GM23338 (cell line): ENCODE results near the gene PLXND1. TPM values are rescaled to one million over a fixed set of nuclear protein-coding genes. Genes with fewer than 3 reads are reported as not detected.

Source experiments
- ATAC-seq: fragments of 200-7000 bp; cut with Tn5 transposase; 3 replicates; pipeline ENCODE4 v1.9.1; 2020
- DNase-seq: peaks from one replicate; pipeline ENCODE4 v3.0.0-alpha.2; 2015; ENCODE audit warnings: low spot score
- H2AFZ ChIP-seq: fragments of 200-600 bp; sonication (generic); 2 replicates; pipeline ENCODE4 v1.8.0; 2016; ENCODE audit warnings: antibody characterized with exemption, mild to moderate bottlenecking, moderate library complexity
- H3F3A ChIP-seq: fragments of 200-600 bp; sonication (generic); replicated peaks from 2 replicates; pipeline ENCODE4 v1.8.0; 2017; ENCODE audit warnings: antibody characterized with exemption, mixed run types, low read depth
- H3K27ac ChIP-seq: fragments of 200-600 bp; sonication (generic); 2 replicates; pipeline ENCODE4 v1.6.1; 2016; ENCODE audit warnings: low read depth
- H3K27me3 ChIP-seq: fragments of 200-600 bp; sonication (generic); 2 replicates; pipeline ENCODE4 v1.8.0; 2016; ENCODE audit warnings: mild to moderate bottlenecking, mixed run types, moderate library complexity; ENCODE audit not compliant: insufficient read depth
- H3K36me3 ChIP-seq: fragments of 200-600 bp; sonication (generic); 2 replicates; pipeline ENCODE4 v1.8.0; 2016; ENCODE audit warnings: mild to moderate bottlenecking; ENCODE audit not compliant: insufficient read depth
- H3K4me1 ChIP-seq: fragments of 200-600 bp; sonication (generic); 2 replicates; pipeline ENCODE4 v1.8.0; 2016; ENCODE audit warnings: mild to moderate bottlenecking, moderate library complexity; ENCODE audit not compliant: insufficient read depth
- H3K4me2 ChIP-seq: fragments of 200-600 bp; sonication (generic); 2 replicates; pipeline ENCODE4 v1.7.1; 2017; ENCODE audit warnings: mixed run types
- H3K4me3 ChIP-seq: fragments of 200-600 bp; sonication (generic); 2 replicates; pipeline ENCODE4 v1.6.1; 2016; ENCODE audit warnings: mixed run types
- H3K79me2 ChIP-seq: fragments of 200-600 bp; sonication (generic); replicated peaks from 2 replicates; pipeline ENCODE4 v1.8.0; 2017; ENCODE audit warnings: mild to moderate bottlenecking; ENCODE audit not compliant: insufficient read depth
- H3K9me2 ChIP-seq: fragments of 200-600 bp; sonication (generic); 2 replicates; pipeline ENCODE4 v1.8.0; 2017; ENCODE audit not compliant: insufficient read depth
- H4K20me1 ChIP-seq: fragments of 200-600 bp; sonication (generic); replicated peaks from 2 replicates; pipeline ENCODE4 v1.8.0; 2017; ENCODE audit warnings: mild to moderate bottlenecking; ENCODE audit not compliant: insufficient read depth
- H3K27ac Mint-ChIP-seq: 2 replicates; pipeline ENCODE4 v1.8.0; 2020; ENCODE audit warnings: inconsistent platforms, mild to moderate bottlenecking, moderate library complexity, mixed read lengths
- H3K27me3 Mint-ChIP-seq: 3 replicates; pipeline ENCODE4 v1.8.0; 2022; ENCODE audit warnings: low read depth, mild to moderate bottlenecking, moderate library complexity, mixed read lengths, inconsistent platforms; ENCODE audit not compliant: insufficient read depth, poor library complexity
- H3K36me3 Mint-ChIP-seq: 3 replicates; pipeline ENCODE4 v1.8.0; 2021; ENCODE audit warnings: low read depth, mild to moderate bottlenecking, inconsistent platforms, moderate library complexity, mixed read lengths
- H3K4me1 Mint-ChIP-seq: 3 replicates; pipeline ENCODE4 v1.8.0; 2020; ENCODE audit warnings: mild to moderate bottlenecking, inconsistent platforms, mixed read lengths
- H3K4me3 Mint-ChIP-seq: 3 replicates; pipeline ENCODE4 v1.8.0; 2021; ENCODE audit warnings: moderate library complexity, mild to moderate bottlenecking, inconsistent platforms, mixed read lengths
- H3K9me3 Mint-ChIP-seq: 3 replicates; pipeline ENCODE4 v1.8.0; 2020; ENCODE audit warnings: moderate library complexity, mild to moderate bottlenecking, inconsistent platforms, mixed read lengths
- CREB1 ChIP-seq: fragments of 250-450 bp; sonication (Bioruptor Pico); IDR thresholded peaks from 2 replicates; pipeline ENCODE4 v1.5.0; 2020; ENCODE audit warnings: low read depth, mild to moderate bottlenecking, moderate library complexity
- EZH2phosphoT487 ChIP-seq: fragments of 200-600 bp; sonication (generic); IDR thresholded peaks from one replicate; pipeline ENCODE4 v1.8.1; 2018; ENCODE audit warnings: antibody characterized with exemption; ENCODE audit not compliant: unreplicated experiment
- STAT1 ChIP-seq: IDR thresholded peaks from one replicate; pipeline ENCODE4 v1.6.1; 2016; ENCODE audit warnings: antibody characterized with exemption; ENCODE audit not compliant: unreplicated experiment
- ZNF114 ChIP-seq: fragments of 250-450 bp; sonication (Bioruptor Pico); IDR thresholded peaks from 2 replicates; pipeline ENCODE4 v1.5.0; 2020; ENCODE audit warnings: mild to moderate bottlenecking, moderate library complexity
- polyA plus RNA-seq: library from polyadenylated mRNA; unstranded; fragments of >200 nt; fragmentation: Nextera tagmentation; extraction: Ambion mirVana; gene quantifications from 2 replicates; pipeline ENCODE4 v1.2.1, GENCODE V29; 2016
- total RNA-seq: library from RNA; depleted of rRNA; stranded (reverse); fragments of >200 nt; shearing (Covaris generic); gene quantifications from 2 replicates; pipeline ENCODE4 v1.2.3, GENCODE V29; 2014
- TF ChIP-seq, protein P1 (sequence below): fragments of 250-450 bp; sonication (Bioruptor Pico); IDR thresholded peaks from 2 replicates; pipeline ENCODE4 v1.5.0; 2020; ENCODE audit warnings: mild to moderate bottlenecking, moderate library complexity
- TF ChIP-seq, protein P2 (sequence below), 2 experiments: fragments of 200-600 bp in 1 of 2; sonication (generic) in 1 of 2; conservative IDR thresholded peaks; 2 replicates each; pipeline versions ENCODE4 v1.5.1 to v1.6.1; 2016 to 2017; ENCODE audit warnings: antibody characterized with exemption in 2 of 2, low read depth in 2 of 2, mild to moderate bottlenecking in 2 of 2, moderate library complexity in 1 of 2

The PLXND1 gene
- total and polyA plus RNA-seq, 2 experiments from 2014 or later: 13.3 to 60.4 TPM

DNA sequence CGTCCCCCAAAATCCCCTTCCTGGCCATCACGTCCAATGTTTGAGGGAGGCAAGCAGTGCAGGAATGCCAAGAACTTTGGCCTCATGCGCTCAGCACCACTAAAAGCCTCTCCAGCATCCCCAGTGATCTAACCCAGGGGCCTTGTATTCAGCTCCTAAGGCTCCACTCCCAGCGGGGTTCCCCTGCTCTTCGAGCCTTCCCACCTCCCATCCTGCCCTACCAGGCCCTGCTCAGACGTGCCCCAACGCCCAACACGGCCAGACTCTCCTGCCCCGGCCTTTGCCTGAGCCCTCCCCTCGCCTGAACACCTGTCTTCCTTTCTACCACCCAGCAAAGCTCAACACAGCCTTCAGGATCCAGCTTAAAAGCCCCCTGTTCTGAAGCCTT, 30.5 kb downstream of the PLXND1 start:
- H3K27ac Mint-ChIP-seq: no peak overlapping the region; the same call in 1 of the 2 replicates
- H3K27me3 Mint-ChIP-seq: peaks cover 4% of the 10 kb centered on the region

More for the DNA sequence above, 30.5 kb downstream of the PLXND1 start:
- Histone ChIP-seq H3K4me2 (no peak overlapping the region), H3K4me3 (no peak overlapping the region), H3K27me3 (no peaks in the 10 kb centered on the region), H4K20me1 (no peaks in the 10 kb centered on the region), H3K27ac (no peak overlapping the region), H3K4me1 (no peaks in the 10 kb centered on the region), H3K79me2 (no peaks in the 10 kb centered on the region), H3F3A (no peaks in the 10 kb centered on the region), H3K36me3 (no peaks in the 10 kb centered on the region), H3K9me2 (no peaks in the 10 kb centered on the region), H2AFZ (no peak overlapping the region)
- no peak for TF ChIP-seq ZNF114 (CRISPR knock-in tag)
- TF ChIP-seq STAT1: no peak
- TF ChIP-seq CREB1 (CRISPR knock-in tag): no peak
- TF ChIP-seq, protein P1, sequence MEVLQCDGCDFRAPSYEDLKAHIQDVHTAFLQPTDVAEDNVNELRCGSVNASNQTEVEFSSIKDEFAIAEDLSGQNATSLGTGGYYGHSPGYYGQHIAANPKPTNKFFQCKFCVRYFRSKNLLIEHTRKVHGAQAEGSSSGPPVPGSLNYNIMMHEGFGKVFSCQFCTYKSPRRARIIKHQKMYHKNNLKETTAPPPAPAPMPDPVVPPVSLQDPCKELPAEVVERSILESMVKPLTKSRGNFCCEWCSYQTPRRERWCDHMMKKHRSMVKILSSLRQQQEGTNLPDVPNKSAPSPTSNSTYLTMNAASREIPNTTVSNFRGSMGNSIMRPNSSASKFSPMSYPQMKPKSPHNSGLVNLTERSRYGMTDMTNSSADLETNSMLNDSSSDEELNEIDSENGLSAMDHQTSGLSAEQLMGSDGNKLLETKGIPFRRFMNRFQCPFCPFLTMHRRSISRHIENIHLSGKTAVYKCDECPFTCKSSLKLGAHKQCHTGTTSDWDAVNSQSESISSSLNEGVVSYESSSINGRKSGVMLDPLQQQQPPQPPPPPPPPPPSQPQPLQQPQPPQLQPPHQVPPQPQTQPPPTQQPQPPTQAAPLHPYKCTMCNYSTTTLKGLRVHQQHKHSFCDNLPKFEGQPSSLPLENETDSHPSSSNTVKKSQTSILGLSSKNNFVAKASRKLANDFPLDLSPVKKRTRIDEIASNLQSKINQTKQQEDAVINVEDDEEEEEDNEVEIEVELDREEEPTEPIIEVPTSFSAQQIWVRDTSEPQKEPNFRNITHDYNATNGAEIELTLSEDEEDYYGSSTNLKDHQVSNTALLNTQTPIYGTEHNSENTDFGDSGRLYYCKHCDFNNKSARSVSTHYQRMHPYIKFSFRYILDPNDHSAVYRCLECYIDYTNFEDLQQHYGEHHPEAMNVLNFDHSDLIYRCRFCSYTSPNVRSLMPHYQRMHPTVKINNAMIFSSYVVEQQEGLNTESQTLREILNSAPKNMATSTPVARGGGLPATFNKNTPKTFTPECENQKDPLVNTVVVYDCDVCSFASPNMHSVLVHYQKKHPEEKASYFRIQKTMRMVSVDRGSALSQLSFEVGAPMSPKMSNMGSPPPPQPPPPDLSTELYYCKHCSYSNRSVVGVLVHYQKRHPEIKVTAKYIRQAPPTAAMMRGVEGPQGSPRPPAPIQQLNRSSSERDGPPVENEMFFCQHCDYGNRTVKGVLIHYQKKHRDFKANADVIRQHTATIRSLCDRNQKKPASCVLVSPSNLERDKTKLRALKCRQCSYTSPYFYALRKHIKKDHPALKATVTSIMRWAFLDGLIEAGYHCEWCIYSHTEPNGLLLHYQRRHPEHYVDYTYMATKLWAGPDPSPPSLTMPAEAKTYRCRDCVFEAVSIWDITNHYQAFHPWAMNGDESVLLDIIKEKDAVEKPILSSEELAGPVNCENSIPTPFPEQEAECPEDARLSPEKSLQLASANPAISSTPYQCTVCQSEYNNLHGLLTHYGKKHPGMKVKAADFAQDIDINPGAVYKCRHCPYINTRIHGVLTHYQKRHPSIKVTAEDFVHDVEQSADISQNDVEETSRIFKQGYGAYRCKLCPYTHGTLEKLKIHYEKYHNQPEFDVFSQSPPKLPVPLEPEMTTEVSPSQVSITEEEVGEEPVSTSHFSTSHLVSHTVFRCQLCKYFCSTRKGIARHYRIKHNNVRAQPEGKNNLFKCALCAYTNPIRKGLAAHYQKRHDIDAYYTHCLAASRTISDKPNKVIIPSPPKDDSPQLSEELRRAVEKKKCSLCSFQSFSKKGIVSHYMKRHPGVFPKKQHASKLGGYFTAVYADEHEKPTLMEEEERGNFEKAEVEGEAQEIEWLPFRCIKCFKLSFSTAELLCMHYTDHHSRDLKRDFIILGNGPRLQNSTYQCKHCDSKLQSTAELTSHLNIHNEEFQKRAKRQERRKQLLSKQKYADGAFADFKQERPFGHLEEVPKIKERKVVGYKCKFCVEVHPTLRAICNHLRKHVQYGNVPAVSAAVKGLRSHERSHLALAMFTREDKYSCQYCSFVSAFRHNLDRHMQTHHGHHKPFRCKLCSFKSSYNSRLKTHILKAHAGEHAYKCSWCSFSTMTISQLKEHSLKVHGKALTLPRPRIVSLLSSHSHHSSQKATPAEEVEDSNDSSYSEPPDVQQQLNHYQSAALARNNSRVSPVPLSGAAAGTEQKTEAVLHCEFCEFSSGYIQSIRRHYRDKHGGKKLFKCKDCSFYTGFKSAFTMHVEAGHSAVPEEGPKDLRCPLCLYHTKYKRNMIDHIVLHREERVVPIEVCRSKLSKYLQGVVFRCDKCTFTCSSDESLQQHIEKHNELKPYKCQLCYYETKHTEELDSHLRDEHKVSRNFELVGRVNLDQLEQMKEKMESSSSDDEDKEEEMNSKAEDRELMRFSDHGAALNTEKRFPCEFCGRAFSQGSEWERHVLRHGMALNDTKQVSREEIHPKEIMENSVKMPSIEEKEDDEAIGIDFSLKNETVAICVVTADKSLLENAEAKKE: no peak
- no peak for TF ChIP-seq EZH2phosphoT487
- TF ChIP-seq, protein P2, sequence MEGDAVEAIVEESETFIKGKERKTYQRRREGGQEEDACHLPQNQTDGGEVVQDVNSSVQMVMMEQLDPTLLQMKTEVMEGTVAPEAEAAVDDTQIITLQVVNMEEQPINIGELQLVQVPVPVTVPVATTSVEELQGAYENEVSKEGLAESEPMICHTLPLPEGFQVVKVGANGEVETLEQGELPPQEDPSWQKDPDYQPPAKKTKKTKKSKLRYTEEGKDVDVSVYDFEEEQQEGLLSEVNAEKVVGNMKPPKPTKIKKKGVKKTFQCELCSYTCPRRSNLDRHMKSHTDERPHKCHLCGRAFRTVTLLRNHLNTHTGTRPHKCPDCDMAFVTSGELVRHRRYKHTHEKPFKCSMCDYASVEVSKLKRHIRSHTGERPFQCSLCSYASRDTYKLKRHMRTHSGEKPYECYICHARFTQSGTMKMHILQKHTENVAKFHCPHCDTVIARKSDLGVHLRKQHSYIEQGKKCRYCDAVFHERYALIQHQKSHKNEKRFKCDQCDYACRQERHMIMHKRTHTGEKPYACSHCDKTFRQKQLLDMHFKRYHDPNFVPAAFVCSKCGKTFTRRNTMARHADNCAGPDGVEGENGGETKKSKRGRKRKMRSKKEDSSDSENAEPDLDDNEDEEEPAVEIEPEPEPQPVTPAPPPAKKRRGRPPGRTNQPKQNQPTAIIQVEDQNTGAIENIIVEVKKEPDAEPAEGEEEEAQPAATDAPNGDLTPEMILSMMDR (conservative IDR thresholded peaks at IDR 0.05; ENCODE audit: low read depth in 2 of 2): no peak
- Mint-ChIP-seq H3K4me3 (no peak overlapping the region), H3K4me1 (peaks cover 14% of the 10 kb centered on the region), H3K36me3 (no peaks in the 10 kb centered on the region; the same call in 2 of the 3 replicates), H3K9me3 (no peaks in the 10 kb centered on the region; the same call in 2 of the 3 replicates)
- peak; percentile 75 for ATAC-seq
- DNase-seq: peak; percentile 53
